HEK293T (cell line): ENCODE measurements around the gene IQSEC2.

Source experiments
- CTBP1 ChIP-seq: fragments of 450-650 bp; IDR thresholded peaks from 2 replicates; pipeline ENCODE4 v1.6.1; 2016; ENCODE audit warnings: borderline replicate concordance
- ELF4 ChIP-seq: fragments of 450-650 bp; IDR thresholded peaks from 2 replicates; pipeline ENCODE4 v1.6.1; 2017; ENCODE audit warnings: antibody characterized with exemption
- FOXA1 ChIP-seq: fragments of 450-650 bp; IDR thresholded peaks from 2 replicates; pipeline ENCODE4 v1.6.1; 2016; ENCODE audit warnings: mild to moderate bottlenecking
- FOXM1 ChIP-seq: fragments of 450-650 bp; IDR thresholded peaks from 2 replicates; pipeline ENCODE4 v1.6.1; 2017; ENCODE audit warnings: mild to moderate bottlenecking, borderline replicate concordance
- NFRKB ChIP-seq: fragments of 450-650 bp; IDR thresholded peaks from 2 replicates; pipeline ENCODE4 v1.6.1; 2016; ENCODE audit warnings: mild to moderate bottlenecking, moderate library complexity
- PKNOX1 ChIP-seq: fragments of 450-650 bp; IDR thresholded peaks from 2 replicates; pipeline ENCODE4 v1.6.1; 2016
- SP1 ChIP-seq: fragments of 450-650 bp; IDR thresholded peaks from 2 replicates; pipeline ENCODE4 v1.6.1; 2017
- SUZ12 ChIP-seq: fragments of 450-650 bp; IDR thresholded peaks from 2 replicates; pipeline ENCODE4 v1.6.1; 2016; ENCODE audit warnings: mild to moderate bottlenecking

- no peak for TF ChIP-seq NFRKB
- no peak for TF ChIP-seq SP1
- no peak for TF ChIP-seq FOXA1
- TF ChIP-seq FOXM1: no peak
- no peak for TF ChIP-seq ELF4
- no peak for TF ChIP-seq SUZ12
- TF ChIP-seq CTBP1: no peak
- TF ChIP-seq PKNOX1: no peak
These were observed 10.2 kb upstream of the IQSEC2 start for GRCh38 chrX:53291596-53291995.
